ENCODE results near the gene ABLIM3.

GRCh38 chr5:149195337-149195887, 54.1 kb downstream of the ABLIM3 start:
- TF ChIP-seq CTCF (IDR thresholded peaks at IDR 0.05) (no peak), POLR2AphosphoS5 (IDR thresholded peaks at IDR 0.05; ENCODE audit: low read depth, low read length) (no peak)

Data from Panc1 (cell line).